Stimulated activated CD4-positive, alpha-beta T cell treated with anti-CD3 and anti-CD28 coated beads, Interleukin-1b, Interleukin-23, amount 100 ng/mL, for 24 hours (primary cell): ENCODE measurements around the gene FBXW5.

ENCODE experiments used
- DNase-seq, 4 experiments: peaks; one replicate each; pipeline ENCODE4 v3.0.0-alpha.2; 2020; ENCODE audit warnings: low read depth in 4 of 4, low spot score in 1 of 4

The FBXW5 gene

DNA sequence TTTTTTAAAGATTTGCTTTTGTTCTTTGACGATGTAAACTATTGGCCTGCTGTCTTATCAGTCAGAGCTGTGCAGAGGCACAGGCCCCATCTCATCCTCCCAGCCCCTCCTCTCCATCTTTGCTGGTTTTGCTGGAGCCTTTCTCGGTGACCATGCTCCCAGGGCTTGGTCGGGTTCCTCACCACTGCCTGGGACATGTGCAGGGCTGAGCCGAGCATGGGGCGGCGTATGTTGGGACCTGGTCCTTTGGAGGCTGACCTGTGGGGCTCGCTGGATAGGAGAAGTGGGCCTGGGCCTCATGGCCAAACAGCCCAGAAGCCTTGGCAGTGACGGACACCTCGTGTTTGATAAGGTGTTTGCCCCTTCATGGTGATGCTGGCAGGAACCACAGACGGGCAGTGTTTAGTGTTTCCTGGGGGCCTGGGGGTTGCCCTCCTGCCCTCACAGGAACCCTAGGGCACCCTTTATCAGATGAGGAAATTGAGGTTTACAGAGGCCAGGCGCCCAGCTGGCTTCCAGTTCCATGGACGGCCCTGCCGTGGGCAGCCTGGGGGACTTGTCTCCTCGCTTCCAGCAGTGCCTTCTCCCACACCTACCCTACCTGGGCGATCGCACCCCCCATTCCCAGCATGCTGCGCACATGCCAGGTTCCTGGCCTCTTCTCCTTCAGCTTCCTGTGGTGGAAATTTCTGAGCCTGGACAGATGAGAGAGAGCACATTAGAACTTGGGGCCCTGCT is 30.7 kb downstream of the FBXW5 start:
- no peak for DNase-seq

DNA sequence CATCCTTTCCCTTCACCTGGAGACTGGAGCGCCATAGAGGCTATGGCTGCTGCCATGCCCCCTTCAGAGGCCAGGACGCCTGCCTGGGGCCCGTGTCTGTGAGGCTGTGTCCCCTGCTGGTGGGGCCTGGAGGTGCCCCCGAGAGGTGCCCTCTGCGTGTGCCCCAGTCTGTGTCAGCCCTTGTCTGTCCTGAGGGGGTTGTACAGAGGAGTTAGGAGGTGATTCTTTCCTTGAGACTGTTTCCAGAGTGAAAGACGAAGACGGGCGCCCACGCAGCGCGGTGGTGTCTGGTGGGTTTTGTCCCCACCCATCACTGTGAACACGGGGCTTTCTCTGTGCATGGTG is 33.7 kb downstream of the FBXW5 start:
- DNase-seq = no peak

DNA sequence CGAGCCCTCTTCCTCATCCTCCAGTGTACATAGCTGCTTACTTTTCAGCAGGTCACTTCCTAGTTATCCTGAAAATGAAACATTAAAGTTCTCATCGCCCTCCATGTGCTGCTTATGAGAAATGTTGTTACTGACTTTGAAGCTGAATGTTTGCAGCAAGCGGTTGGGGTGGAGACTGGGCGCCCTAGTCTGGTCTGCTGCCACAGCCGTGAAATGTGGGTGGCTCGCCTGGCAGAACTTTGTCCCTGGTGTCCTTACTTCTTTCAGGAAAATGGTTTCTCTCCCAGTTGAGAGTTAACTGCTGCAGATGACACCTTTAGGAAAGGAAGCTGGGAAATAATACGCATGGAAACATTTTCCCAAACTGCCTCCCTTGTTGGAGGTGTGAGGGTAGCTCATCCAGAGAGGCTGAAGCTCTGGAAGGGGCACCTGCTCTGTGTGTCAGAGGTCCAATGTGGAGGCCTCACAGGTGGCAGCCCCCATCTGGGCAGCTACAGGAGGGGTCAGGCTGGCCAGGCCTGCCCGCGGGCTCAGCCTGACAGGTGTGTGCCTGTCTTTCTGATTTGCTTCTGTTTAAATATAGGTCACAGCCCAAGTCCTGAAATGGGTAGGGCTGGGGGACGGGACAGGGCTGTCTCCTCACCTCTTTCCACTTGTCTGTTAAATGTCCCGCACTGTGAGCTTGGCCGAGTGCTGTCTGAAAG is 34.2 kb downstream of the FBXW5 start:
- DNase-seq = no peak

DNA sequence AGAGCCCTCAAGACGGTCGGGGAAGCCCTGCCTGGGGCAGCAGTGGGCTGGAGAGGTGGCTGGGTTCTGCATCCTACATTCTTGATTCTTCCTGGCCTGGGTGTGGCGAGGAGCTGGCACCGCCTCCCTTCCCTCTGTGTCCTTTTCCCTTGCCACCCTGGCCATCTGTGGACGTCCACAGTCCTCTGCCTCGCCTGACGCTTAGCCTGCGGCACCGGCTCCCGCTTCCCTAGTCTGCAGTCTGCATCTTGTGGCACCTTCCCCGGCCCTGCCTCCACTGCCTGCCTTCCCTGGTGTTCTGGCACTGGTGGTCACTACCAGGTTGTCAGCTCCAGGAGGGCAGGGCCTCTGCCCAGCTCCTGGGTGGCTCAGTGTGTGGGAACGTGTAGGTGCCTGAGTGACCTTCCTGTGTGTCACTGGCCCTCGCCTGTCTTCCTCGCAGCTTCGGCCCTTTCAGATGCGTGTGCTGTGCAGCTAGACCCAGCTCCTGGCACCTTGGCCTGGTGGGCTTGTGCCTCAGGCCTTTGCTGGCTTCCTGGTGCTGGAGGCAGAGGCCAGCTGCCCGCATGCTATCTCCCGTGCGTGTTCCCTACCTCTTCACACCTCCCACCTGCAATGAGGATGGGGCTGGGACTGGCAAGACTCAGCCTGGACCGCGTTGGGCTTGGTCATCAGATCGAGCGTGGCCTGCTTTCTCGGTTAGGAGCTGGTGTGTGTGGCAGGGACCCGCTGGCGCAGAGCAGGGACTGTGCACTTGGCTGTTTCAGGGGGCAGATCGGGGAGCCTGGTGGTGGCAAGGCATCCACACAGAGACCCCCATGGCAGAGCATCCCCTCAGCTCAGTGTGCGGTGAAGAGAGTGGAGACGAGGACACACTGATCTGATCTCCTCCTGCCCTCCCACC is 37.3 kb downstream of the FBXW5 start:
- no peak for DNase-seq

DNA sequence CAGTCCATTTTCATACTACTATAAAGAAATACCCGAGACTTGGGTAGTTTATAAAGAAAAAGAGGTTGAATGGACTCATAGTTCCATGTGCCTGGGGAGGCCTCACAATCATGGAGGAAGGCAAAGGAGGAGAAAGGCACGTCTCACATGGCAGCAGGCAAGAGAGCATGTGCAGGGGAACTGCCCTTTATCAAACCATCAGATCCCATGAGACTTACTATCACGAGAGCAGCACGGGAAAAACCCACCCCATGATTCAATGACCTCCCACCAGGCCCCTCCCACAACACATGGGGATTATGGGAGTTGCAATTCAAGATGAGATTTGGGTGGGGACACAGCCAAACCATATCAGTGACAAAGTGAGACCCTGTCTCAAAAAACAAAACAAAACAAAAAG is 38.3 kb downstream of the FBXW5 start:
- DNase-seq = no peak

DNA sequence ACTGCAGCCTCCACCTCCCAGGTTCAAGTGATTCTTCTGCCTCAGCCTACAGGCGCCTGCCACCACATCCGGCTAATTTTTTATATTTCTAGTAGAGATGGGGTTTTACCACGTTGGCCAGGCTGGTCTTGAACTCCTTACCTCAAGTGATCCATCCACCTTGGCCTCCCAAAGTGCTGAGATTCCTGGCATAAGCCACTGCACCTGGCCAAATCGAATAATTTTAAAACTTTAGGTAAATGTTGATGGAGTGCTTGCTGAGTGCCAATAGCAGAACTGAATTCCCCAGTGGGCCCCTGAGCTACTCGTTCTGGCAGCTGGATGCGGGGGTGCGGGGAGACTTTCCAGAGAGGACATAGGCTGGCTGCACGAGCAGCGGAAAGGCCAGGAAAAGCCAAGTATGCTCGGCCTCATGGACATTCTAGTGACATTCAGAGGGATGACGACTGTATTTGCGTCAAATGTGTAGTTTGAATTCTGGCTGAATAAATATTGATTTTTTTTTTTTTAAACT is 41.4 kb downstream of the FBXW5 start:
- DNase-seq = no peak

DNA sequence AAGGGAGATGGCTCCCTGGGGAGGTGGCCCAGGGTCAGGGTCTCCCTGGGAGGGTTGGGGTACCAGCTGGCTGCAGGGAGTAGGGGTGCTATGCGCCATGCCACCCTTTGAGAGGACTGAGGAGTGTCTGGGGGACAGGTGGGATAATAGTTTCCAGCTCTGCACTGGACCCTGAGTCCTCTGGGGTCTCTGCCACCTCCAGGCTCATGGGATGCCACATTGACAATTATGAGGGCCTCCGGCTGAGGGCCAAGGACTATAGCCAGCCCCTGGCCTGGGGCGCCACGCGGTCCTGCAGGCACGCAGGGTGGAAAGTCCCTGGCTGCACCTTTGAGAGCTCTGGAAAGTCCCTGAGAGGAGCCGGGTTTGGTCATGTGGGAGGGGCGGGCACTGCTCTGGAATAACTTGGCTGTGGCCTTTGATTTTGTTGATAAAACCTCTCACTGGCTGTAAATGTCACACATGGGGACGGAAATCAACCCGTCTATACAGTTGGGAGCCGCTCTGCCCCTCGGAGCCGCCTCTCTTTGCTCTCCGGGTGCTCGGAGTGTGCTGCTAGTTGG is 42.2 kb downstream of the FBXW5 start:
- DNase-seq = peak; percentile 57 to 86 (median 72)

DNA sequence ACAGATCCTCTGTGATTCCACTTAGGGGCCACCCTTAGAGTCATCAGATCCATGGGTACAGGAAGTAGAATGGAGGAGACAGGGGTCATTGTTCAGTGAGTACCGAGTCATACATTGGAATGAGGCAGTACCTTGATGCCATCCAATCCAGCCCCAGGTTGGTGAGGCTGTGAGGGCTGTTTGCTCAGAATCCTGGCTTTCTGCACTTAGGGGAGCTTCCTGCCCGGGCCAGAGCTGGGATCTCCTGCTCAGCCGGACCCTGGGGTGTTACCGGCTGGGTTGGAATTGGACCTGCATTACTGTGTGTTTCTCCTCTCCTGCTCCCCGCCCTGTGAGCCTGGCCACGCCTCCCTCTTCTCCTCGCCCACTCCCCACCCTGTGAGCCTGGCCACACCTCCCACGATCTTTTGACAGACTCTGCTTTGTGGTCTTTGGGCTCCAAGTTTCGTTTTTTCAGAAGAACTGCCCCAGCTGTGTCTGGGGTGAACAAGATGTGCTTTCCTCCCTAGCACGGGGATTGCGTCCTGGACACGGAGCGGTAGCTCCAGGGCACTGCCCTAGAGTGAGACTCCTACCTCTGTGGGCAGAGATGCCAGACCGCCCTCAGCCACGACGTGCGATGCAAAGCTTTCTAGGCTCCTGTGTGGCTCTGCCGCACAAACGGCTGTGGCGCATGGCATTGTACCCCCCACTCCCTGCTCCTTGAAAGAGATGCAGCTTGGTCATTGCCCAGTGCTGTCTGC is 42.9 kb downstream of the FBXW5 start:
- DNase-seq = peak; percentile 47 to 75 (median 54)

DNA sequence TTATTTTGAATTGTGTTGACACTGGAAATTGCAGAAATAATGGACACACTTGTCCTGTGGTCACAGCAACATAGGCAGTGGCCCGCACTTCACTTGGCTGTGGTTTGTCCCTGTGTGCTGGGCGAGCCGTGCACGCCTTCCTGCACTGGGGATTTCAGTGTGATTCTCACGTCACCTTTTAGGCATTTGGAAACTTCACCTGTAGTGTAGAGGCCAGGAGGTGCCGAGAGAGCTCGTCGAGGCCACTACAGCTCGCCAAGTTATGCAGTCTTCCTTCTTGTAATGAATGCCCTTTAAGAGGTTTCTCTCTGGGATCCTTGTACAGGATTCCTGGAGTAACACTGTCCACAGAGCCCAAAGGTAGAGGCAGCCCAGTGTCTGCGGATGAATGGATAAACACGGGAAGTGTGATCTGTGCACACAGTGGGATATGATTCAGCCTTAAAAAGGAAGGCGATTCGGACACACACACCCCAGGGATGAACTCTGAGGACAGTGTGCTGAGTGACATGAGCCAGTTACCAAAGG is 43.5 kb downstream of the FBXW5 start:
- no peak for DNase-seq

DNA sequence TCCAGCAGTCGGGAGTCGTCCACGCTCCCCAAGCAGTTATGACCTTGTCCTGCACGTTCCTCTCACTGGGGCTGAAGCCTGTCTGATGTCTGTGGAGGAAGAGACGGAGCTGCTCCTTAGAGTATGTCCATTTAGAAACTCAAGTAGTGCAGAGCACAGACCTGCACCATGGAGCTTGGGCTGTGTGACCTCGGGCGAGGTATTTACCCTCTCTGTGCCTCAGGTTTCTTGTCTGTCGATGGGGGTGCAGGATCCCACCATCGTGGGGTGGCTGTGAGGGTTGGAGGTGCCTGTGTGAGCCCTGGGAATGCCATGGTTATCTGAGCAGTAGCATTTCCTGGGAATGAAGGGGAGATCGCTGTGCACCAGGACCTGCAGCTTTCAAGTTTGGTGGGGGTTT is 44.0 kb downstream of the FBXW5 start:
- DNase-seq = no peak

DNA sequence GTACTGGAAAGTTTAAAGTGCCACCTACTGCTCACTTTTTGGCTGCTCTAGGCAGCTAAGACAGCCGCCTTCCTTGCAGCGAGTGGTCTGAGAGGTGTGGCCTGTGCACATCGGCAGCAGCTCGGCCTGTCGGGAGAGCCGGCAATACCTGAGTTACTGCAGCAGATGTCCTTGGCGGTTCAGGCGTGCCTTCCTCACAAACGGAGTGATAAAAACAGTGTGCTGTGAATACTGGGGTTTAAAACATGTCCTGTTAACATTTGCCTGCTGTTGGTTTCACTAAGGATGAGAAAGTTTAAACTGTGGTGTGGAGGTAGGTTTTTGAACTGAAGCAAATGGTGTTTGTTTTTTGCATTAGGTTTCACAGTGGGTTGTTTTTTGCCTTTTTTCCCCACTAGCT is 45.3 kb downstream of the FBXW5 start:
- no peak for DNase-seq

DNA sequence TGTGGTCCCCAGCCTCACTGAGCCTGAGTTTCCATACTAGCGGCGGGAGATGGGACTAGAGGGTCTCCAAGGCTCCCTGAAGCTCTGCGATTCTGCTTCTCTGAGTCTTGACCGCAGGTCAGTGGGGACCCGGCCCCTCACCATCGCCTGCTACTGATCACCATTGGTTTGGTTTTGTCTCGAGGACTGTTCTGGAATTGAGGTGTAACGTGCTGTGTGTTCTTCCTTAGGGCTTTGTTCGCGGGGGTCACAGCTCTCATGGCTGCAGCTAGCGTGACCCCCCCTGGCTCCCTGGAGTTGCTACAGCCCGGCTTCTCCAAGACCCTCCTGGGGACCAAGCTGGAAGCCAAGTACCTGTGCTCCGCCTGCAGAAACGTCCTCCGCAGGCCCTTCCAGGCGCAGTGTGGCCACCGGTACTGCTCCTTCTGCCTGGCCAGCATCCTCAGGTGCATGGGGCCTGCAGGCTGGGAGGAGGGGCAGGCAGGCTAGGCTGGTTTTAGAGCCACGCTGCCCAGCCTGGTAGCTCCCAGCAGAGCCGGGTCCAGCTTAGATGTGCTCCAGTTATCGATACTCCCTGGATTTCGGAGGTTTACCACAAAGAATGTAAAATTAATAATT is 45.9 kb downstream of the FBXW5 start:
- no peak for DNase-seq

DNA sequence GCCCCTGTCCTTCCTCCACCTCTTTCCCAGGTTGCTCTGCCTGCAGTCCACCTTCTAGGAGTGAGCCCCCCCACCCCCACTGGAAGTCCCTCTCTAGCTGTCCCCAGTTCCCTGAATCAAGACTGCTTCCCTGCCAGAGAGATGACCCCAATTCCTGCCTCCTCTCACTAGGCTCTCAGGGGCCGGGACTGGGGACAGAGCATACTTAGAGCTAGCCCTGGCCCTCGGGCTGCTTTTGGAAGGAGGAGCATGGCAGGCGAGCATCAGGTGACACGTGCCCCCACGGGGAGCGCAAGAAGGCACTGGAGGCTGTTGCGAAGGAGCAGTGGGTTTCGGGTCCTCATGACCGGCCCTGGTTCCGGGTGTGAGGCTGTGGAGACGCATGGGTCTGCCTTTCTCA is 48.5 kb downstream of the FBXW5 start:
- DNase-seq = no peak

DNA sequence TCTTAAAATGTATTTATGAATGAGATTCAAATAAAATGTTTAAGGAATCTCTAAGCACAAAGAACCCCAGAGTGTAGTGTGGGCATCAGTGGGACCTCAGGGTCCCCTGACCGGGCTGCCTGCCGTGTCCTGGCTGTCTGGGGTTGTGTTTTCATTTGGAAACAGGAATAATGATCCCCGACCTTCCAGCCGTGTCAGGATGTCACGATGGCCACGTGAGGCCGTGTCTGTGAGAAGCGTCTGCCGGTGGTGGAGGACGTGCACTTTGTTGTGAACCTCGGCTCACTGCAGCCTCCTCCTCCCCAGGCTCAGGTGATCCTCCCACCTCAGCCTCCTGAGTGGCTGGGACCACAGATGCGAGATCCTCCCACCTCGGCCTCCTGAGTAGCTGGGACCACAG is 53.9 kb downstream of the FBXW5 start:
- no peak for DNase-seq
